ENCODE measurements around the gene SLAMF9.

SLAMF9 gene

GRCh38 chr1:159945483-159946241 is 8.4 kb downstream of the SLAMF9 start, which contains the start of gene IGSF9:
TSS of gene IGSF9 (minus strand) at chr1:159945613. CDS start at chr1:159943454, 2,159 bp downstream.
- WGBS, 2 donors (ENCODE audit: extremely low coverage in 2 of 2, insufficient read length in 2 of 2, insufficient replicate concordance in 1 of 2): no CpG with 5 or more reads among the region's 58 CpGs
- Histone ChIP-seq H3K27ac (replicated peaks; ENCODE audit: low read length) (no peak within 1 kb of the TSS), H2AFZ (ENCODE audit: low read length) (peak within 1 kb of the TSS; percentile 98)

GRCh38 chr1:159944623-159945455 is 9.2 kb downstream of the SLAMF9 start:
- no peak overlapping the region for H3K27ac ChIP-seq (replicated peaks; ENCODE audit: low read length)
- H4K91ac ChIP-seq (ENCODE audit: low read depth, low read length, poor library complexity): no peak overlapping the region
- H2AK5ac ChIP-seq (ENCODE audit: low read depth, low read length): peak overlapping the region; percentile 66
- H2AFZ ChIP-seq (ENCODE audit: low read length): peak overlapping the region; percentile 98
- peak overlapping the region; percentile 49 for H2BK15ac ChIP-seq (ENCODE audit: low read length)
- WGBS, 2 donors (ENCODE audit: extremely low coverage in 2 of 2, insufficient read length in 2 of 2, insufficient replicate concordance in 1 of 2): no CpG with 5 or more reads among the region's 11 CpGs
- no peak overlapping the region for H4K8ac ChIP-seq (ENCODE audit: low read depth, low read length)
- H3K14ac ChIP-seq (ENCODE audit: low read length): no peak overlapping the region
- H3K4me3 ChIP-seq (ENCODE audit: low read length in 2 of 2): peak overlapping the region; percentile 78 to 83
- H2BK5ac ChIP-seq (ENCODE audit: low read length): no peak overlapping the region
- no peaks in the 10 kb centered on the region for H3K9me3 ChIP-seq (replicated peaks in 1 of 2; ENCODE audit: control insufficient read depth in 2 of 2, insufficient read depth in 1 of 2, low read depth in 1 of 2, low read length in 2 of 2)
- peaks cover 24 to 39% of the 10 kb centered on the region in 2 donors for H3K4me1 ChIP-seq (ENCODE audit: control insufficient read depth in 2 of 2, insufficient read depth in 1 of 2, low read depth in 1 of 2, low read length in 2 of 2)
- H3K23ac ChIP-seq (ENCODE audit: low read depth, low read length, poor library complexity): no peak overlapping the region
- H3K4me2 ChIP-seq (ENCODE audit: insufficient read depth, low read length, poor library complexity, severe bottlenecking): peak overlapping the region; percentile 60
- peak overlapping the region; percentile 33 for H2BK120ac ChIP-seq (ENCODE audit: low read depth, low read length)
- H3K27me3 ChIP-seq (ENCODE audit: control insufficient read depth in 3 of 3, insufficient read depth in 3 of 3, low read depth in 1 of 3, low read length in 3 of 3): peaks cover 0 to 36% (median 0%) of the 10 kb centered on the region in 3 experiments
- peak overlapping the region; percentile 36 for H3K9ac ChIP-seq (ENCODE audit: low read depth, low read length, poor library complexity)
- peaks cover 10% of the 10 kb centered on the region for H3K79me1 ChIP-seq (ENCODE audit: low read depth, low read length)
- no peak overlapping the region for H3K4ac ChIP-seq (ENCODE audit: low read length)
- DNase-seq (ENCODE audit: low spot score): no peak
- peak overlapping the region; percentile 41 for H2BK12ac ChIP-seq (ENCODE audit: low read length)
- peaks cover 0 to 5% of the 10 kb centered on the region in 2 donors for H3K36me3 ChIP-seq (replicated peaks in 1 of 2; ENCODE audit: control insufficient read depth in 2 of 2, insufficient read depth in 2 of 2, low read length in 2 of 2)
- H3K18ac ChIP-seq (ENCODE audit: low read length): peak overlapping the region; percentile 88

More at GRCh38 chr1:159945483-159946241, 8.4 kb downstream of the SLAMF9 start, which contains the start of gene IGSF9:
- Histone ChIP-seq H2BK120ac (ENCODE audit: low read depth, low read length) (peak within 1 kb of the TSS; percentile 33), H2BK15ac (ENCODE audit: low read length) (peak within 1 kb of the TSS; percentile 66), H3K18ac (ENCODE audit: low read length) (peak within 1 kb of the TSS; percentile 92), H3K23ac (ENCODE audit: low read depth, low read length, poor library complexity) (peak within 1 kb of the TSS; percentile 6), H2BK12ac (ENCODE audit: low read length) (peak within 1 kb of the TSS; percentile 41), H2AK5ac (ENCODE audit: low read depth, low read length) (peak within 1 kb of the TSS; percentile 66), H3K4me3 (ENCODE audit: low read length in 2 of 2) (peak within 1 kb of the TSS; percentile 78 to 83), H3K9me3 (replicated peaks in 1 of 2; ENCODE audit: control insufficient read depth in 2 of 2, insufficient read depth in 1 of 2, low read depth in 1 of 2, low read length in 2 of 2) (no peaks in the 10 kb centered on the region), H3K9ac (ENCODE audit: low read depth, low read length, poor library complexity) (peak within 1 kb of the TSS; percentile 82), H3K4ac (ENCODE audit: low read length) (no peak within 1 kb of the TSS), H3K36me3 (replicated peaks in 1 of 2; ENCODE audit: control insufficient read depth in 2 of 2, insufficient read depth in 2 of 2, low read length in 2 of 2) (no peaks in the 10 kb centered on the region), H4K8ac (ENCODE audit: low read depth, low read length) (no peak within 1 kb of the TSS), H3K27me3 (ENCODE audit: control insufficient read depth in 3 of 3, insufficient read depth in 3 of 3, low read depth in 1 of 3, low read length in 3 of 3) (peaks cover 0 to 45% (median 0%) of the 10 kb centered on the region in 3 experiments), H3K4me2 (ENCODE audit: insufficient read depth, low read length, poor library complexity, severe bottlenecking) (peak within 1 kb of the TSS; percentile 71), H4K91ac (ENCODE audit: low read depth, low read length, poor library complexity) (no peak within 1 kb of the TSS), H2BK5ac (ENCODE audit: low read length) (no peak within 1 kb of the TSS), H3K14ac (ENCODE audit: low read length) (no peak within 1 kb of the TSS), H3K79me1 (ENCODE audit: low read depth, low read length) (peaks cover 10% of the 10 kb centered on the region), H3K4me1 (ENCODE audit: control insufficient read depth in 2 of 2, insufficient read depth in 1 of 2, low read depth in 1 of 2, low read length in 2 of 2) (peaks cover 19 to 36% of the 10 kb centered on the region in 2 donors)
- DNase-seq (ENCODE audit: low spot score): peak; percentile 93

GRCh38 chr1:159943908-159944622 is 10.0 kb downstream of the SLAMF9 start:
- no peak overlapping the region for H3K4me3 ChIP-seq (ENCODE audit: low read length in 2 of 2)
- H3K4ac ChIP-seq (ENCODE audit: low read length): no peak overlapping the region
- no peak overlapping the region for H2AFZ ChIP-seq (ENCODE audit: low read length)
- H2AK5ac ChIP-seq (ENCODE audit: low read depth, low read length): peak overlapping the region; percentile 66
- DNase-seq (ENCODE audit: low spot score): no peak
- peak overlapping the region; percentile 49 for H2BK15ac ChIP-seq (ENCODE audit: low read length)
- H4K8ac ChIP-seq (ENCODE audit: low read depth, low read length): no peak overlapping the region
- no peak overlapping the region for H2BK5ac ChIP-seq (ENCODE audit: low read length)
- H3K79me1 ChIP-seq (ENCODE audit: low read depth, low read length): peaks cover 10% of the 10 kb centered on the region
- peak overlapping the region; percentile 41 for H2BK12ac ChIP-seq (ENCODE audit: low read length)
- H3K27ac ChIP-seq (replicated peaks; ENCODE audit: low read length): no peak overlapping the region
- peak overlapping the region; percentile 60 for H3K4me2 ChIP-seq (ENCODE audit: insufficient read depth, low read length, poor library complexity, severe bottlenecking)
- H3K14ac ChIP-seq (ENCODE audit: low read length): no peak overlapping the region
- H3K27me3 ChIP-seq (ENCODE audit: control insufficient read depth in 3 of 3, insufficient read depth in 3 of 3, low read depth in 1 of 3, low read length in 3 of 3): peaks cover 0 to 29% (median 0%) of the 10 kb centered on the region in 3 experiments
- H3K36me3 ChIP-seq (replicated peaks in 1 of 2; ENCODE audit: control insufficient read depth in 2 of 2, insufficient read depth in 2 of 2, low read length in 2 of 2): peaks cover 0 to 5% of the 10 kb centered on the region in 2 donors
- H4K91ac ChIP-seq (ENCODE audit: low read depth, low read length, poor library complexity): no peak overlapping the region
- peaks cover 24 to 39% of the 10 kb centered on the region in 2 donors for H3K4me1 ChIP-seq (ENCODE audit: control insufficient read depth in 2 of 2, insufficient read depth in 1 of 2, low read depth in 1 of 2, low read length in 2 of 2)
- peak overlapping the region; percentile 88 for H3K18ac ChIP-seq (ENCODE audit: low read length)
- H3K9me3 ChIP-seq (replicated peaks in 1 of 2; ENCODE audit: control insufficient read depth in 2 of 2, insufficient read depth in 1 of 2, low read depth in 1 of 2, low read length in 2 of 2): no peaks in the 10 kb centered on the region
- peak overlapping the region; percentile 32 for H3K23ac ChIP-seq (ENCODE audit: low read depth, low read length, poor library complexity)
- no CpG with 5 or more reads among the region's 9 CpGs for WGBS, 2 donors (ENCODE audit: extremely low coverage in 2 of 2, insufficient read length in 2 of 2, insufficient replicate concordance in 1 of 2)
- peak overlapping the region; percentile 33 for H2BK120ac ChIP-seq (ENCODE audit: low read depth, low read length)
- H3K9ac ChIP-seq (ENCODE audit: low read depth, low read length, poor library complexity): peak overlapping the region; percentile 54
